ENCODE data around the gene CALD1. TPM values are rescaled to one million over a fixed set of nuclear protein-coding genes. Genes with fewer than 3 reads are reported as not detected.
A peak's percentile ranks its signal among the peaks of the same experiment; 100 is the strongest.

The CALD1 gene
- polyA plus RNA-seq, 1 donor (not counting 4 experiments of a cell fraction or from before 2014, with no cell fraction given): 229 TPM

DNA sequence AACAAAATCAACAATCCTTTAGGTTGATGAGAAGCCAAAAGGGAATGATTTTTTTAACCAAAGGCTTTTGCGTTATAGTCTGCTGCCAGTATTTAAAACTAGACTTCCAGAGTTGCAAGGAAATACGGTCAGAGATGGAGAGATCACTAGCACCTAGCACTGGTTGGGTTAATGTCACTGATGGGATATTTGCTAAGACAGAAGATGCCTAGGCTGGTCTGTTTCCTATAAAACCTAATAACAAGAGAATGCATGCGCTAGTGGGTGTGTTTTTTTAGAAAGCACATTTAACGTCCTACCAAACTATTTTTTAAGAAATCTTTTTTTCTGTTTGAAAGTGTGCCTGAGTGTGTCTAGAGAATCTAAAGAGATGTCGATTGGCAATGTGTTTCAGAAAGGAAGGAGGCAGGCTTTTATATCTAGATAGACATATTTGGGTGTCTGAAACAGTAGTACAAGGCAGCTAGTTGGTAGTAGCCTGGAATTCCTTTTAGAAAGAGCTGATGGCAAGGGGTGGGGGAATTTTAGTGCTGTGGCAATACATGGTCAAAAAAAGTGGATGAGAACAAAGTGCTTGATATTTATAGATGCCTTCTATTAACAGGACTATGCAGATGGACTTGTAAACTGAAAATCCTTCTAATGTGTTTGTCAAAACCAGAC, 863 bp downstream of the CALD1 start:
- DNase-seq (ENCODE audit: low read depth, low spot score): no peak
- Histone ChIP-seq H3K4me3 (ENCODE audit: control insufficient read depth in 2 of 3, extremely low read depth in 1 of 3, insufficient read depth in 2 of 3, low read depth in 1 of 3, low read length in 3 of 3) (peak overlapping the region; percentile 66 to 93 (median 90)), H3K9me1 (ENCODE audit: control insufficient read depth, extremely low read depth, insufficient read depth, low read length) (no peaks in the 10 kb centered on the region), H4K20me1 (ENCODE audit: control insufficient read depth, extremely low read depth, insufficient read depth, low read length) (no peaks in the 10 kb centered on the region), H2AFZ (ENCODE audit: control insufficient read depth, low read length) (no peak overlapping the region), H3K4me1 (ENCODE audit: control insufficient read depth, extremely low read depth, insufficient read depth, low read length) (peaks cover 37% of the 10 kb centered on the region), H3K27me3 (ENCODE audit: control insufficient read depth, extremely low read depth, insufficient read depth, low read length) (no peaks in the 10 kb centered on the region), H3K4me2 (ENCODE audit: control insufficient read depth, extremely low read depth, insufficient read depth, low read depth, low read length) (peak overlapping the region; percentile 95), H3K36me3 (ENCODE audit: control insufficient read depth in 2 of 2, extremely low read depth in 1 of 2, insufficient read depth in 2 of 2, low read length in 2 of 2) (peaks cover 5 to 17% of the 10 kb centered on the region in 2 experiments), H3K9ac (ENCODE audit: control insufficient read depth, extremely low read depth, insufficient read depth, low read length) (peak overlapping the region; percentile 84), H3K27ac (ENCODE audit: control insufficient read depth, insufficient read depth, low read length) (peak overlapping the region; percentile 86), H3K9me3 (ENCODE audit: control insufficient read depth, low read depth, low read length) (no peaks in the 10 kb centered on the region), H3K79me2 (ENCODE audit: control insufficient read depth, insufficient read depth, low read length) (peaks cover 56% of the 10 kb centered on the region)
- no peak for TF ChIP-seq EZH2 (IDR thresholded peaks at IDR 0.05; ENCODE audit: low read length)
- TF ChIP-seq, protein P1, sequence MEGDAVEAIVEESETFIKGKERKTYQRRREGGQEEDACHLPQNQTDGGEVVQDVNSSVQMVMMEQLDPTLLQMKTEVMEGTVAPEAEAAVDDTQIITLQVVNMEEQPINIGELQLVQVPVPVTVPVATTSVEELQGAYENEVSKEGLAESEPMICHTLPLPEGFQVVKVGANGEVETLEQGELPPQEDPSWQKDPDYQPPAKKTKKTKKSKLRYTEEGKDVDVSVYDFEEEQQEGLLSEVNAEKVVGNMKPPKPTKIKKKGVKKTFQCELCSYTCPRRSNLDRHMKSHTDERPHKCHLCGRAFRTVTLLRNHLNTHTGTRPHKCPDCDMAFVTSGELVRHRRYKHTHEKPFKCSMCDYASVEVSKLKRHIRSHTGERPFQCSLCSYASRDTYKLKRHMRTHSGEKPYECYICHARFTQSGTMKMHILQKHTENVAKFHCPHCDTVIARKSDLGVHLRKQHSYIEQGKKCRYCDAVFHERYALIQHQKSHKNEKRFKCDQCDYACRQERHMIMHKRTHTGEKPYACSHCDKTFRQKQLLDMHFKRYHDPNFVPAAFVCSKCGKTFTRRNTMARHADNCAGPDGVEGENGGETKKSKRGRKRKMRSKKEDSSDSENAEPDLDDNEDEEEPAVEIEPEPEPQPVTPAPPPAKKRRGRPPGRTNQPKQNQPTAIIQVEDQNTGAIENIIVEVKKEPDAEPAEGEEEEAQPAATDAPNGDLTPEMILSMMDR (optimal IDR thresholded peaks at IDR 0.05 in 1 of 3, IDR thresholded peaks at IDR 0.05 in 1 of 3, conservative IDR thresholded peaks at IDR 0.05 in 1 of 3; ENCODE audit: extremely low read depth in 1 of 3, insufficient read depth in 2 of 3, low read length in 3 of 3): no peak
- dilution Hi-C loops (cut with MboI; ENCODE audit: extremely low pct_ligation_motif_present, low sequenced_read_pairs): no loop called here
- FAIRE-seq: peak; percentile 41

GRCh38 chr7:134781171-134781570, 1.7 kb downstream of the CALD1 start:
- dilution Hi-C loops (cut with MboI; ENCODE audit: extremely low pct_ligation_motif_present, low sequenced_read_pairs): no loop called here

More at GRCh38 chr7:134781171-134781570, 1.7 kb downstream of the CALD1 start:
- Histone ChIP-seq H3K4me1 (ENCODE audit: control insufficient read depth, extremely low read depth, insufficient read depth, low read length) (peaks cover 37% of the 10 kb centered on the region), H3K9ac (ENCODE audit: control insufficient read depth, extremely low read depth, insufficient read depth, low read length) (peak overlapping the region; percentile 84), H4K20me1 (ENCODE audit: control insufficient read depth, extremely low read depth, insufficient read depth, low read length) (no peaks in the 10 kb centered on the region), H3K9me1 (ENCODE audit: control insufficient read depth, extremely low read depth, insufficient read depth, low read length) (no peaks in the 10 kb centered on the region), H3K9me3 (ENCODE audit: control insufficient read depth, low read depth, low read length) (no peaks in the 10 kb centered on the region), H3K36me3 (ENCODE audit: control insufficient read depth in 2 of 2, extremely low read depth in 1 of 2, insufficient read depth in 2 of 2, low read length in 2 of 2) (peaks cover 5 to 17% of the 10 kb centered on the region in 2 experiments), H3K27ac (ENCODE audit: control insufficient read depth, insufficient read depth, low read length) (peak overlapping the region; percentile 86), H3K4me3 (ENCODE audit: control insufficient read depth in 2 of 3, extremely low read depth in 1 of 3, insufficient read depth in 2 of 3, low read depth in 1 of 3, low read length in 3 of 3) (peak overlapping the region; percentile 66 to 93 (median 90)), H3K79me2 (ENCODE audit: control insufficient read depth, insufficient read depth, low read length) (peaks cover 63% of the 10 kb centered on the region), H3K27me3 (ENCODE audit: control insufficient read depth, extremely low read depth, insufficient read depth, low read length) (no peaks in the 10 kb centered on the region), H3K4me2 (ENCODE audit: control insufficient read depth, extremely low read depth, insufficient read depth, low read depth, low read length) (peak overlapping the region; percentile 95), H2AFZ (ENCODE audit: control insufficient read depth, low read length) (no peak overlapping the region)
- DNase-seq (ENCODE audit: low read depth, low spot score): no peak
- TF ChIP-seq EZH2 (IDR thresholded peaks at IDR 0.05; ENCODE audit: low read length): no peak
- TF ChIP-seq, protein P1 (optimal IDR thresholded peaks at IDR 0.05 in 1 of 3, IDR thresholded peaks at IDR 0.05 in 1 of 3, conservative IDR thresholded peaks at IDR 0.05 in 1 of 3; ENCODE audit: extremely low read depth in 1 of 3, insufficient read depth in 2 of 3, low read length in 3 of 3): no peak
- FAIRE-seq: no peak

Measured in keratinocyte (primary cell).